ENCODE measurements around the gene MAU2.

The MAU2 gene

GRCh38 chr19:19308373-19308772 lies 12.3 kb upstream of the MAU2 start:
- no peak for DNase-seq (ENCODE audit: low spot score)

GRCh38 chr19:19315444-19315843 lies 5.2 kb upstream of the MAU2 start:
- no peak for DNase-seq (ENCODE audit: low spot score)

DNA sequence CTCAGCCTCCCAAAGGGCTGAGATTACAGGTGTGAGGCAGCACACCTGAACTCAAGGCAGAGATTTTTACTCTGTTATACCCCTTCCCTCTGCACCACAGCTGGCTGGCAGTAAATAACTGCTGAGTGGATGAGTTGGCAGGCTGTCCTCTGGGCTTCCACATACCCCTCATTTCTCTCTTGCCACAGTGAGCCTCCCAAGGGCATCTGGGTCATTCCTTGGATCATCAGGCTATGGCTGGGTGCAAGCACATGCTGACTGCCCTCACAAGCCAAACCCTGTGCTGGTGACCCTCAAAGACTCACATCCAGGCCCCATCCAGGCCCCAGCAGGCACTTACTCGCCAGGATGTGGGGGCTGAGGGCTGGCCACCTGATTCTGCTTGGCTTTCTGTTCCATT lies 4.5 kb upstream of the MAU2 start:
- no peak for DNase-seq (ENCODE audit: low spot score)

- DNase-seq (ENCODE audit: low spot score): no peak
Measured at GRCh38 chr19:19319732-19320360, 783 bp upstream of the MAU2 start.

- DNase-seq (ENCODE audit: low spot score): no peak
Measured at GRCh38 chr19:19321141-19321577, 530 bp downstream of the MAU2 start.

- no peak for DNase-seq (ENCODE audit: low spot score)
Measured at GRCh38 chr19:19324059-19324770, 3.6 kb downstream of the MAU2 start.

DNA sequence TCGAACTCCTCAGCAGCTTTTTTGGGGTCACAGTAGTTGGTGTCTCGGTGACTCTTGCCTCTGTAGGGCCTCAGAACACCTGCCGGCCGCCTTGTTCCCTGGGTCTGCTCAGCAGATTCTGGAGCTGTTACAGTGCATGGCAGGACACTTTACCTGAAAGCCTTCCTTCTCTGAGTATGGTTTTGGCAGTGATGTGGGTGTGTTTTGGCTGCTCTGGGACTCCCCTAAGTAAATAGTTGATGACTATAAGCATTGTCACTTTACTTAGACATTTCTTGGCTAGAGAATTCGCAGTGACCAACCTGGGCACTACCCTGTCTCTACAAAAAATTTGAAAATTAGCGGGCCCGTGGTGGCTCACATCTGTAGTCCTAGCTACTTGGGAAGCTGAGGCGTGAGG lies 7.0 kb downstream of the MAU2 start:
- DNase-seq (ENCODE audit: low spot score): no peak

GRCh38 chr19:19329126-19329525 lies 8.5 kb downstream of the MAU2 start:
- DNase-seq (ENCODE audit: low spot score): no peak

DNA sequence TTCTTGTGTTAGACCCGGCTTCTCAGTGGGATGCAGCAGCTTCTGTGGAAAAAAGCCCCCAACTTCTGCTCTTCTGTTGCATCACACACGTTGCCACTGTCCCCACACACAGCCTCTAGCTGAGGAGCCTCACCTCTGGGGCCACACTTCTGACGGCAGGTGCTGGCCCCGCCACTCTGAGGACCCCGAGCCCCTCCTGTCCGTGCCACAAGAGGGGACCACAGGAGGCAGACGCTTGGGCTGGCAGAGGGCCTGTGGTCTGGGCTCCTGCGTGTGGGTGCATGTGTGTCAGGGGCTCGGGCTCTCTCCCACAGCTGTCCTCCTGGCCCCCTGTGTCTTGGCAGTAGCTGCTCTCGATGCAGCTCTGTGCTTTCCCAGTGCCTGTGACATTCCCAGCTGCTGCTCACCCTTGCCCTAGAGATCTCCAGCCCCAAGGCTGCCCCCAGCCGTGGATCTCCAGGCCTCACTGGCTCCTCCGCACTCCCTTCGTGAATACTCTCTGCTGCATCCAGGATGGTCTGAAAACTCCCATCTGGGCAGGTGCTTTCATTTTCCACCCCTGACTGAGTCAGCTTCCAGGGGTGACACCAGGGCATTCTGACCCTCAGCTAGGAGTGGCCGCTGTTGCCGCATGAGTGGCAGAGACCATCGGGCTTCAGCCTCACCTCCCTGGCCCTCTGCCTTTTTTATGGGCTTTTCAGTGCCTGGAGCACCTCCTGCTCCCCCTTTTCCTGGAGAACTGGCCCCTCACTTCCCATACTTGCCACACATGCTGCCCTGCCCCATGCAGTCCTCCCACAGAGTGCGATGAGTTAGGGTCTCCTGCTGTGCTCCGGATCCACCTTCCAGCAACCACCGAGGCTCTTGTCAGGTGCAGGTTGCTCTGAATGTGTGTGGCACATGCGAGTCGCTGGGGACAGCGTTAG lies 13.7 kb downstream of the MAU2 start:
- no peak for DNase-seq (ENCODE audit: low spot score)

GRCh38 chr19:19334989-19335344 lies 14.3 kb downstream of the MAU2 start:
- DNase-seq (ENCODE audit: low spot score): no peak

DNA sequence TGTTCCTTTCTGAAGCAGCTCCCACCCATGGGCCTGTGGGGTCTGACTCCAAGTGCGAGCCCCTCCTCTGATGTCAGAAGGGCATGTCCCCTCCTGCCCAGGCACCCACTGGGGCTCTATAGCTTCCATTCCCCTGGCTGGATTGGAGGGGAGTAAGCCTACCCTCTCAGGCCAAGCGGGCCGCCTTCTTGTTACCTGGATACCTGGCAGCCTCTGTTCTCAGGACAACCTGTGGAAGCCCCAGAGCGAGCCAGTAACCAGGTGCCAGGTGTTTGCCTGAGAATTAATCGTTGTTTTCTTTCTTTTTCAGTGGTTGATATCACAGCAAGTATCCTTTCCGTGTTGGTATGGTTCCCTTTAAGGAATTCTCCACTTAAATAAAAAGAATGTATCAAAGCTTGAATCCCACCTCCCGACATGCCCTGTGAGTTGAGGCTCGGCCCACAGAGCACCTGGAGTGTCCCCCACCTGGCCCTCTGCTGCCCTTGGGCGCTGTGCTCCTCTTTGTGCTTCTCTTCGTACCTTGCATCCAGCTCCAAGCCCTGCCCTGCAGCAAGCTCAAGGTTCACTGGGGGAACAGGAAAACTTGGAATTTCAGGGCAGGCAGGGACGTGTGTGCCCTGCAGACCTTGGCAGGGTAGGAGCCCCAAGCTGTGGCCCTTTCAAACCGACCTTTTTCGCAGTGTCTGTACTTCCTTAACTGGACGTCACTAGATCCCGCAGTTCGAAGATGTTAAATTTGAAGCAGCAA lies 15.0 kb downstream of the MAU2 start:
- DNase-seq (ENCODE audit: low spot score): no peak

GRCh38 chr19:19336597-19336996 lies 16.0 kb downstream of the MAU2 start:
- no peak for DNase-seq (ENCODE audit: low spot score)

- DNase-seq (ENCODE audit: low spot score): no peak
Measured at GRCh38 chr19:19337120-19337519, 16.5 kb downstream of the MAU2 start.

DNA sequence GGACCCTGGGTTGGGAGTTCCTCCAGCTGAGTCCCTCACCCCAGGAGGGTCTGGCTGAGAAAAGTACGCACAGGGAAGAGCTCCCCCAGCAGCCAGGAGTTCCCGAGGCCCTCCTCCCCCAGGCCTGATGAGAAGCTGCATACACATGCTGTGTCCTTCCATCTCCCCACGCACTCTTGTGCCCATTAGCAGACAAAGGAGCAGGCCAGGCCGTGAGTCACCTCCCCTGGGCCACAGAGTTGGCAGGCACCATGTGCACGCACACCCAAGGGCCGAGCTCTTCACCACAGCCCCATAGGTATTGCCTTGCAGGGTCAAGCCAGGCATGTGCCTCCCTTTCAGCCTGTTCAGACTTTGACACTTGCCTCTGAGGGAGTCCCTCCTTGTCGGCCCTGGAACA lies 17.5 kb downstream of the MAU2 start:
- DNase-seq (ENCODE audit: low spot score): no peak

DNA sequence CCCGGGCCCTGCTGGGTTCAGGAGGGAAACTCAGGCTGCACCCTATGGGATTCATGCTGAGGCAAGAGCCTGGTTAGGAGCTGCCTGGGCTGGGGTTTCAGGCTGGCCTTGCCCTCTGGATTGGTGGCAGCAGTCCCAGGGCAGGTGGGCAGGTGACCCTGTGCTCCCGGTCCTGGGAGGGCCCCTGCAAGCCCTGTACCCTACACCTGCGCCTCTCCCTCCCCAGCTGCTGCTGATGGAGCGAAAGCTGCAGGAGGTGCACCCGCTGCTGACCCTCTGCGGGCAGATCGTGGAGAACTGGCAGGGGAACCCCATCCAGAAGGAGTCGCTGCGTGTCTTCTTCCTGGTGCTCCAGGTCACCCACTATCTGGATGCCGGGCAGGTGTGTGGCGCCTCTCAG lies 20.4 kb downstream of the MAU2 start:
- DNase-seq (ENCODE audit: low spot score): no peak

DNA sequence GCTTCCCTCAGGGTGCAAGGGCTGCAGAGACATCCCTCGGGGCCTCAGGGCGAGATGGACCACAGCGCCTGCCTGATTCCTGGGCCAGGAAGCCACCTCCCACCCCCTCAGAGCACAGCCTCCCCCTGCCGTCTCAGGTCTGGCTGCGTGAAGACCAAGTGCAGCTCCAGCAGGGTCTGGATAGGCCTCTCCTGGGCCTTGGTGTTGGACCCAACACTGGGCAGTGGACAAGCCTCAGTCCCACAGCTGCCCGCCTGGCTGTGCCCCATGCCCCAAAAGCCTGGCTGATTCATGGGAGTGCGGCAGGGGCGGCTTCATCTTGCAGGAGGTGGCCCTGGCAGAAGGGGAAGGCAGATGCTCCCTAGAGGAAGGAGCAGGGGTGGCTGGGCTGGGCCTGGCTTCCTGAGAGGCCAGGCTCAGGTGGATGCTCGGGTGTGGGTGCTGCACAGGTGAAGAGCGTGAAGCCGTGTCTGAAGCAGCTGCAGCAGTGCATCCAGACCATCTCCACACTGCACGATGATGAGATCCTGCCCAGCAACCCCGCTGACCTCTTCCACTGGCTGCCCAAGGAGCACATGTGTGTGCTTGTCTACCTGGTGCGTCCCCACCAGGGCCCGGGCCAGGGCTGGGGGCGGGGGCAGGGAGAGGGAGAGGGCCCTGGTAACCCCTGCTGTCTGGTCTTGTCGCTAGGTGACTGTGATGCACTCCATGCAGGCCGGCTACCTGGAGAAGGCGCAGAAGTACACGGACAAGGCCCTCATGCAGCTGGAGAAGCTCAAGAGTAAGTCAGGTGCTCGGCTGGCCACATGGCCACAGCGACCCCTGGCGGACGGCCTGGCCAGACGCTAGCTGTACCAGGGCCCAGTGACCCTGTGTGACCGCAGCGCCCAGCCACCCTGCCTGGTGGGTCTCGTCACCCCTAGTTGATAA lies 21.7 kb downstream of the MAU2 start:
- no peak for DNase-seq (ENCODE audit: low spot score)

DNA sequence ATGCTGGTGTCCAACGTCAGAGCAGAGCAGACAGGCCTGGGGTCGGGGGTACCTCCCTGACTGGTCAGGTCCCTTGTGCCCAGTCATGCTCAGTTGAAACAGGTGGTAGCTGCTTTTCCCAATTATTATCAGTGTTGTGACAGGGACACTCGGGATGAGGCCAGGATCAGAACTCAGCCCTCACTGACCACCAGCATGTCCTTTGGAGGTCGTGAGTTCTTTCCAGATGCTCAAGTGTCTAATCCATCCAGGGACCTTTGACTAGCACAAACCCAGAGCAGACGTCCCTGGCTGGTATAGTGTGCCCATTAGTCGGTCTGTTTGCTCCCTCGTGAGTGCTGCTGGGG lies 22.4 kb downstream of the MAU2 start:
- no peak for DNase-seq (ENCODE audit: low spot score)

DNA sequence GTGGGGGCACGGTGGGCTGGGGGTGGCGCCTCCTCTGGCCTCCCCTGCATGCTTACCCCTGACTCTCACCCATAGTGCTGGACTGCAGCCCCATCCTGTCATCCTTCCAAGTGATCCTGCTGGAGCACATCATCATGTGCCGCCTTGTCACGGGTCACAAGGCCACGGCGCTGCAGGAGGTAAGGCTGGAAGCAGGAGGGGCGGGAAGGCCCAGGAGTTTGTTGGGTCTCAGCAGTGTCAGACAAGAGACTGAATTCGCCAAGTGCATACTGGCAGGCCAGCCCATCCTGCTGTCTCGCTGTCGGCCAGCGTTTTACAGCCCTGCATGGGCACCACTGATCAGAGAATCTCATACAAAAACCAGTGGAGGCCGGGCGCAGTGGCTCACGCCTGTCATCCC lies 23.1 kb downstream of the MAU2 start:
- DNase-seq (ENCODE audit: low spot score): no peak

GRCh38 chr19:19345232-19345631 lies 24.6 kb downstream of the MAU2 start:
- DNase-seq (ENCODE audit: low spot score): no peak

DNA sequence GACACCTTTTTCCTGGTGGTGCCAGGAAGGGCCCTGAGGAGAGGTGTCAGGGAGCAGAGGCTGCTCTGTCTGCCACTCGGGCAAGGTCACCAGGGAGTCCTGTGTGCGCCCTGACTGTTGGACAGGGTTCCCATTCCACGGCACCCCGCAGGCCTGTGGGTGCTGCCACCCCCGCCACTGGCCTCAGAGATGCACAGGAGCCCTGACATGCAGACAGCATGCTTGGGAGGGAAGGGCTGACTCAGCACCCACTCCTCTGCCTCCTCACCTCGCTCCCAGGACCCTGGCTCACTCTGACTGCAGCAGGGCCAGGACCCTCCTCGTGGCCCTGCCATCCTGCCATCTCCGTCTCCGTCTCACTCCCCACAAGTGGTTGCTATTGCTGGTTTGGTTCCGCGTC lies 25.3 kb downstream of the MAU2 start:
- no peak for DNase-seq (ENCODE audit: low spot score)

- DNase-seq (ENCODE audit: low spot score): no peak
Measured at GRCh38 chr19:19347401-19348110, 26.9 kb downstream of the MAU2 start.
